ENCODE measurements around the gene PLPPR1. TPM values are rescaled to one million over a fixed set of nuclear protein-coding genes. Genes with fewer than 3 reads are reported as not detected.

Gene PLPPR1
- polyA plus RNA-seq, 1 of the 3 experiments (the other 2 are of a cell fraction) = not detected

DNA sequence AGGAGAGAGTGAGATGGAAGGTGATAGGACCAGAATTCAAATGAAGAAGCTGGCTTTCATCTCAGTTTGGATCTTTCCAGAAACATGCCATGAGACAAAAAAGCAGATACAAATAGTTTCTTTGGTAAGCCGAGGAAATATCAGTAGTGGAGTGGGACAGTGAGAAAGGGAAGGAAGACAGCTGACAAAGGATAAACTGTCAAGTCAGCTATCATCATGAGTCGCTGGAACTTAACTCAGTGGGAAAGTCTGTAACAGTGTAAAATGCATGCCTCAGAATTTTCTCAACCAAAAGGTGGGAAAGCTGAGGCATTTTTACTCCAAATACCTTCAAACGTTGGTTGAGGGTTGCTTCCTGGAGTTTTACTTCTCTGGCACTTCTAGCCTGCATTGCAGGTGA, 129.8 kb downstream of the PLPPR1 start:
- Histone ChIP-seq H3K27me3 (ENCODE audit: insufficient read depth) (0 out of 2 replicates have a peak, but pooled peaks cover under 1% of the 10 kb centered on the region), H3K79me2 (ENCODE audit: insufficient read depth) (no peaks in the 10 kb centered on the region), H3K9me3 (no peaks in the 10 kb centered on the region), H3K36me3 (replicated peaks in 1 of 2; ENCODE audit: control insufficient read depth in 1 of 2, insufficient read depth in 2 of 2, low read length in 1 of 2) (no peaks in the 10 kb centered on the region), H4K20me1 (ENCODE audit: insufficient read depth) (no peaks in the 10 kb centered on the region), H3K27ac (ENCODE audit: low read depth in 2 of 2, low read length in 1 of 2) (no peak overlapping the region), H2AFZ (ENCODE audit: low read depth) (no peak overlapping the region), H3K4me1 (ENCODE audit: control insufficient read depth in 1 of 2, insufficient read depth in 2 of 2, low read depth in 1 of 2, low read length in 1 of 2) (no peaks in the 10 kb centered on the region), H3K9ac (no peak overlapping the region), H3F3A (replicated peaks; ENCODE audit: insufficient read depth) (no peaks in the 10 kb centered on the region), H3K9me2 (no peaks in the 10 kb centered on the region), H3K4me3 (ENCODE audit: low read depth in 2 of 2, low read length in 1 of 2) (no peak overlapping the region), H3K4me2 (no peak overlapping the region)
- 0% methylated on average over 3 of the region's 3 CpGs for WGBS (ENCODE audit: low lambda C conversion rate)
- POLR2A ChIA-PET = no interaction called here
- DNase-seq = no peak
- TF ChIP-seq, protein P1, sequence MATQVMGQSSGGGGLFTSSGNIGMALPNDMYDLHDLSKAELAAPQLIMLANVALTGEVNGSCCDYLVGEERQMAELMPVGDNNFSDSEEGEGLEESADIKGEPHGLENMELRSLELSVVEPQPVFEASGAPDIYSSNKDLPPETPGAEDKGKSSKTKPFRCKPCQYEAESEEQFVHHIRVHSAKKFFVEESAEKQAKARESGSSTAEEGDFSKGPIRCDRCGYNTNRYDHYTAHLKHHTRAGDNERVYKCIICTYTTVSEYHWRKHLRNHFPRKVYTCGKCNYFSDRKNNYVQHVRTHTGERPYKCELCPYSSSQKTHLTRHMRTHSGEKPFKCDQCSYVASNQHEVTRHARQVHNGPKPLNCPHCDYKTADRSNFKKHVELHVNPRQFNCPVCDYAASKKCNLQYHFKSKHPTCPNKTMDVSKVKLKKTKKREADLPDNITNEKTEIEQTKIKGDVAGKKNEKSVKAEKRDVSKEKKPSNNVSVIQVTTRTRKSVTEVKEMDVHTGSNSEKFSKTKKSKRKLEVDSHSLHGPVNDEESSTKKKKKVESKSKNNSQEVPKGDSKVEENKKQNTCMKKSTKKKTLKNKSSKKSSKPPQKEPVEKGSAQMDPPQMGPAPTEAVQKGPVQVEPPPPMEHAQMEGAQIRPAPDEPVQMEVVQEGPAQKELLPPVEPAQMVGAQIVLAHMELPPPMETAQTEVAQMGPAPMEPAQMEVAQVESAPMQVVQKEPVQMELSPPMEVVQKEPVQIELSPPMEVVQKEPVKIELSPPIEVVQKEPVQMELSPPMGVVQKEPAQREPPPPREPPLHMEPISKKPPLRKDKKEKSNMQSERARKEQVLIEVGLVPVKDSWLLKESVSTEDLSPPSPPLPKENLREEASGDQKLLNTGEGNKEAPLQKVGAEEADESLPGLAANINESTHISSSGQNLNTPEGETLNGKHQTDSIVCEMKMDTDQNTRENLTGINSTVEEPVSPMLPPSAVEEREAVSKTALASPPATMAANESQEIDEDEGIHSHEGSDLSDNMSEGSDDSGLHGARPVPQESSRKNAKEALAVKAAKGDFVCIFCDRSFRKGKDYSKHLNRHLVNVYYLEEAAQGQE (IDR thresholded peaks at IDR 0.05; ENCODE audit: low read depth, low read length) = no peak
- TF ChIP-seq POLR2AphosphoS5 (IDR thresholded peaks at IDR 0.05; ENCODE audit: low read depth, low read length) (no peak), GATA2 (CRISPR knock-in tag; IDR thresholded peaks at IDR 0.05) (no peak), RXRA (IDR thresholded peaks at IDR 0.05; ENCODE audit: borderline replicate concordance, low read depth) (no peak), MEF2A (IDR thresholded peaks at IDR 0.05; ENCODE audit: borderline replicate concordance, low read depth) (no peak), YY1 (IDR thresholded peaks at IDR 0.05; ENCODE audit: low read depth) (no peak), NRF1 (IDR thresholded peaks at IDR 0.05; ENCODE audit: low read depth, low read length) (no peak), RFX5 (IDR thresholded peaks at IDR 0.05; ENCODE audit: low read length) (no peak), FOSL2 (IDR thresholded peaks at IDR 0.05; ENCODE audit: borderline replicate concordance, low read depth) (no peak), EP300 (IDR thresholded peaks at IDR 0.05; ENCODE audit: borderline replicate concordance in 1 of 2, low read depth in 1 of 2, low read length in 1 of 2) (no peak), ELF1 (IDR thresholded peaks at IDR 0.05) (no peak), SIN3A (IDR thresholded peaks at IDR 0.05; ENCODE audit: borderline replicate concordance, low read depth, low read length) (no peak), RCOR1 (IDR thresholded peaks at IDR 0.05; ENCODE audit: low read length) (no peak), FOXM1 (IDR thresholded peaks at IDR 0.05; ENCODE audit: low read depth) (no peak), GABPA (IDR thresholded peaks at IDR 0.05; ENCODE audit: low read depth) (no peak), CHD2 (IDR thresholded peaks at IDR 0.05; ENCODE audit: low read length, partially characterized antibody) (no peak)
- TF ChIP-seq, protein P2, sequence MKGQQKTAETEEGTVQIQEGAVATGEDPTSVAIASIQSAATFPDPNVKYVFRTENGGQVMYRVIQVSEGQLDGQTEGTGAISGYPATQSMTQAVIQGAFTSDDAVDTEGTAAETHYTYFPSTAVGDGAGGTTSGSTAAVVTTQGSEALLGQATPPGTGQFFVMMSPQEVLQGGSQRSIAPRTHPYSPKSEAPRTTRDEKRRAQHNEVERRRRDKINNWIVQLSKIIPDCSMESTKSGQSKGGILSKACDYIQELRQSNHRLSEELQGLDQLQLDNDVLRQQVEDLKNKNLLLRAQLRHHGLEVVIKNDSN (IDR thresholded peaks at IDR 0.05; ENCODE audit: borderline replicate concordance, low read depth) = no peak
- TF ChIP-seq, protein P3, sequence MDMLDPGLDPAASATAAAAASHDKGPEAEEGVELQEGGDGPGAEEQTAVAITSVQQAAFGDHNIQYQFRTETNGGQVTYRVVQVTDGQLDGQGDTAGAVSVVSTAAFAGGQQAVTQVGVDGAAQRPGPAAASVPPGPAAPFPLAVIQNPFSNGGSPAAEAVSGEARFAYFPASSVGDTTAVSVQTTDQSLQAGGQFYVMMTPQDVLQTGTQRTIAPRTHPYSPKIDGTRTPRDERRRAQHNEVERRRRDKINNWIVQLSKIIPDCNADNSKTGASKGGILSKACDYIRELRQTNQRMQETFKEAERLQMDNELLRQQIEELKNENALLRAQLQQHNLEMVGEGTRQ (IDR thresholded peaks at IDR 0.05; ENCODE audit: borderline replicate concordance, low read depth, low read length) = no peak
- TF ChIP-seq, protein P4, sequence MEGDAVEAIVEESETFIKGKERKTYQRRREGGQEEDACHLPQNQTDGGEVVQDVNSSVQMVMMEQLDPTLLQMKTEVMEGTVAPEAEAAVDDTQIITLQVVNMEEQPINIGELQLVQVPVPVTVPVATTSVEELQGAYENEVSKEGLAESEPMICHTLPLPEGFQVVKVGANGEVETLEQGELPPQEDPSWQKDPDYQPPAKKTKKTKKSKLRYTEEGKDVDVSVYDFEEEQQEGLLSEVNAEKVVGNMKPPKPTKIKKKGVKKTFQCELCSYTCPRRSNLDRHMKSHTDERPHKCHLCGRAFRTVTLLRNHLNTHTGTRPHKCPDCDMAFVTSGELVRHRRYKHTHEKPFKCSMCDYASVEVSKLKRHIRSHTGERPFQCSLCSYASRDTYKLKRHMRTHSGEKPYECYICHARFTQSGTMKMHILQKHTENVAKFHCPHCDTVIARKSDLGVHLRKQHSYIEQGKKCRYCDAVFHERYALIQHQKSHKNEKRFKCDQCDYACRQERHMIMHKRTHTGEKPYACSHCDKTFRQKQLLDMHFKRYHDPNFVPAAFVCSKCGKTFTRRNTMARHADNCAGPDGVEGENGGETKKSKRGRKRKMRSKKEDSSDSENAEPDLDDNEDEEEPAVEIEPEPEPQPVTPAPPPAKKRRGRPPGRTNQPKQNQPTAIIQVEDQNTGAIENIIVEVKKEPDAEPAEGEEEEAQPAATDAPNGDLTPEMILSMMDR (IDR thresholded peaks at IDR 0.05) = no peak
- CTCF ChIA-PET = no interaction called here
